H1 (cell line): ENCODE data around the gene ATP5F1C. TPM values are rescaled to one million over a fixed set of nuclear protein-coding genes. Genes with fewer than 3 reads are reported as not detected.

Experiments
- ASH2L ChIP-seq: fragments of 200-600, 300-600 bp; sonication (generic); IDR thresholded peaks from one replicate; pipeline ENCODE4 v1.7.1; 2017; ENCODE audit warnings: low read length
- CBX5 ChIP-seq: fragments of 300-800, 300-1000 bp; sonication (generic); IDR thresholded peaks from 2 replicates; pipeline ENCODE4 v1.7.1; 2016; ENCODE audit warnings: antibody characterized with exemption, low read length, low read depth
- CHD1 ChIP-seq: IDR thresholded peaks from 2 replicates; pipeline ENCODE4 v1.6.1; 2012; ENCODE audit warnings: low read depth, low read length, improper control_type of control experiment
- CREB1 ChIP-seq: IDR thresholded peaks from 2 replicates; pipeline ENCODE4 v1.6.1; 2012; ENCODE audit warnings: inconsistent platforms
- CTBP2 ChIP-seq: IDR thresholded peaks from 2 replicates; pipeline ENCODE4 v1.7.0; 2011; ENCODE audit warnings: borderline replicate concordance, mild to moderate bottlenecking, moderate library complexity, mixed read lengths, low read length; ENCODE audit not compliant: insufficient read depth, insufficient read length
- EGR1 ChIP-seq: IDR thresholded peaks from 2 replicates; pipeline ENCODE4 v1.6.1; 2011; ENCODE audit warnings: low read depth, low read length, borderline replicate concordance
- EZH2 ChIP-seq: fragments of 200-600 bp; sonication (generic); IDR thresholded peaks from 2 replicates; pipeline ENCODE4 v1.7.1; 2012; ENCODE audit warnings: low read depth, mild to moderate bottlenecking, moderate library complexity, low read length, inconsistent platforms; ENCODE audit not compliant: severe bottlenecking
- HDAC2 ChIP-seq, 2 experiments: fragments of 300-600 bp in 1 of 2; sonication (generic) in 1 of 2; IDR thresholded peaks; 2 replicates each; pipeline ENCODE4 v1.6.1; 2011 to 2012; ENCODE audit warnings: low read depth in 2 of 2, low read length in 2 of 2, mild to moderate bottlenecking in 2 of 2, moderate library complexity in 2 of 2, borderline replicate concordance in 1 of 2, inconsistent platforms in 1 of 2
- HDAC6 ChIP-seq: IDR thresholded peaks from one replicate; pipeline ENCODE4 v1.7.1; 2012; ENCODE audit warnings: low read depth, mild to moderate bottlenecking, inconsistent platforms, low read length, moderate library complexity
- JUN ChIP-seq: IDR thresholded peaks from 2 replicates; pipeline ENCODE4 v1.6.1; 2011; ENCODE audit warnings: low read depth, mild to moderate bottlenecking, improper control_type of control experiment, low read length
- JUND ChIP-seq: IDR thresholded peaks from 2 replicates; pipeline ENCODE4 v1.6.1; 2011; ENCODE audit warnings: mild to moderate bottlenecking, improper control_type of control experiment, low read length
- MAFK ChIP-seq: IDR thresholded peaks from 2 replicates; pipeline ENCODE4 v1.6.1; 2012; ENCODE audit warnings: low read depth, mild to moderate bottlenecking, improper control_type of control experiment, low read length
- NANOG ChIP-seq: IDR thresholded peaks from 2 replicates; pipeline ENCODE4 v1.6.1; 2011; ENCODE audit warnings: low read length, low read depth, mild to moderate bottlenecking, inconsistent platforms; ENCODE audit not compliant: insufficient read depth, poor library complexity, severe bottlenecking
- POLR2AphosphoS5 ChIP-seq: IDR thresholded peaks from 2 replicates; pipeline ENCODE4 v1.6.1; 2011; ENCODE audit warnings: low read depth, low read length
- POU5F1 ChIP-seq: IDR thresholded peaks from 2 replicates; pipeline ENCODE4 v1.6.1; 2011; ENCODE audit warnings: low read depth, mild to moderate bottlenecking, low read length, moderate library complexity
- RAD21 ChIP-seq, 2 experiments: IDR thresholded peaks in 1 of 2; conservative IDR thresholded peaks in 1 of 2; 2 replicates each; pipeline ENCODE4 v1.6.1; 2011; ENCODE audit warnings: low read depth in 2 of 2, low read length in 2 of 2, improper control_type of control experiment in 1 of 2, inconsistent platforms in 1 of 2, mild to moderate bottlenecking in 1 of 2, moderate library complexity in 1 of 2
- SIRT6 ChIP-seq: IDR thresholded peaks from one replicate; pipeline ENCODE4 v1.7.1; 2012; ENCODE audit warnings: low read length, inconsistent platforms
- SP1 ChIP-seq: IDR thresholded peaks from 2 replicates; pipeline ENCODE4 v1.6.1; 2011; ENCODE audit warnings: low read depth, low read length
- TBP ChIP-seq: IDR thresholded peaks from 2 replicates; pipeline ENCODE4 v1.6.1; 2011; ENCODE audit warnings: low read depth, low read length, improper control_type of control experiment
- ZNF274 ChIP-seq: IDR thresholded peaks from 2 replicates; pipeline ENCODE4 v1.7.0; 2012; ENCODE audit warnings: low read length, borderline replicate concordance; ENCODE audit errors: extremely low read depth
- polyA plus RNA-seq, 7 experiments: library from polyadenylated mRNA; depleted of rRNA in 3 of 7; stranded (reverse) in 5 of 7; unstranded in 2 of 7; fragments of >200 nt in 5 of 7; fragments of 200-250 nt in 2 of 7; gene quantifications; 1 replicate in 5 of 7; 2 replicates in 1 of 7; 4 replicates in 1 of 7; pipeline versions ENCODE4 v1.2.1 to v1.2.3, GENCODE V29; 2011 to 2013; ENCODE audit warnings: missing spikeins in 2 of 7, mixed read lengths in 2 of 7
- total RNA-seq: library from RNA; stranded (reverse); fragmentation: NEBNext Ultra II Directional; extraction: Animal tissue kit (Norgen Biotek cat#: 25700); gene quantifications from 2 replicates; pipeline ENCODE4 v1.2.1, GENCODE V29; 2021
- TF ChIP-seq, protein P1 (sequence below): IDR thresholded peaks from 2 replicates; pipeline ENCODE4 v1.6.1; 2011; ENCODE audit warnings: low read depth, mild to moderate bottlenecking, low read length; ENCODE audit not compliant: insufficient read depth
- TF ChIP-seq, protein P2 (sequence below): IDR thresholded peaks from 2 replicates; pipeline ENCODE4 v1.6.1; 2012; ENCODE audit warnings: inconsistent platforms
- TF ChIP-seq, protein P3 (sequence below): IDR thresholded peaks from 2 replicates; pipeline ENCODE4 v1.6.1; 2011; ENCODE audit warnings: low read length, improper control_type of control experiment

ATP5F1C gene
- total and polyA plus RNA-seq, 2 of the 8 experiments (the other 6 are each of a cell fraction or from before 2014, with no cell fraction given): 221 to 265 TPM

- TF ChIP-seq POU5F1 (no peak), ZNF274 (no peak), ASH2L (peak; percentile 78), JUN (no peak), HDAC6 (no peak), POLR2AphosphoS5 (peak; percentile 94), MAFK (no peak), NANOG (no peak), CTBP2 (no peak), SIRT6 (no peak), HDAC2 (IDR thresholded peaks at IDR 0.05; ENCODE audit: borderline replicate concordance in 1 of 2, low read depth in 2 of 2, low read length in 2 of 2) (no peak), CBX5 (no peak), TBP (peak; percentile 64; the same call in 1 of the 2 replicates), EZH2 (no peak), CREB1 (no peak; the same call in 1 of the 2 replicates), SP1 (no peak), CHD1 (no peak), JUND (no peak), RAD21 (IDR thresholded peaks at IDR 0.05 in 1 of 2, conservative IDR thresholded peaks at IDR 0.05 in 1 of 2; ENCODE audit: low read depth in 2 of 2, low read length in 2 of 2) (no peak), EGR1 (peak; percentile 33; the same call in 1 of the 2 replicates)
- TF ChIP-seq, protein P1, sequence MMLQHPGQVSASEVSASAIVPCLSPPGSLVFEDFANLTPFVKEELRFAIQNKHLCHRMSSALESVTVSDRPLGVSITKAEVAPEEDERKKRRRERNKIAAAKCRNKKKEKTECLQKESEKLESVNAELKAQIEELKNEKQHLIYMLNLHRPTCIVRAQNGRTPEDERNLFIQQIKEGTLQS: no peak
- TF ChIP-seq, protein P2, sequence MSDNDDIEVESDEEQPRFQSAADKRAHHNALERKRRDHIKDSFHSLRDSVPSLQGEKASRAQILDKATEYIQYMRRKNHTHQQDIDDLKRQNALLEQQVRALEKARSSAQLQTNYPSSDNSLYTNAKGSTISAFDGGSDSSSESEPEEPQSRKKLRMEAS: peak; percentile 51
- TF ChIP-seq, protein P3, sequence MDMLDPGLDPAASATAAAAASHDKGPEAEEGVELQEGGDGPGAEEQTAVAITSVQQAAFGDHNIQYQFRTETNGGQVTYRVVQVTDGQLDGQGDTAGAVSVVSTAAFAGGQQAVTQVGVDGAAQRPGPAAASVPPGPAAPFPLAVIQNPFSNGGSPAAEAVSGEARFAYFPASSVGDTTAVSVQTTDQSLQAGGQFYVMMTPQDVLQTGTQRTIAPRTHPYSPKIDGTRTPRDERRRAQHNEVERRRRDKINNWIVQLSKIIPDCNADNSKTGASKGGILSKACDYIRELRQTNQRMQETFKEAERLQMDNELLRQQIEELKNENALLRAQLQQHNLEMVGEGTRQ: no peak
These were observed at the start of gene ATP5F1C, which contains the start of gene KIN (continued) for GRCh38 chr10:7787857-7788638.
